Daoy (cell line): ENCODE data around the gene OTX1. TPM values are rescaled to one million over a fixed set of nuclear protein-coding genes. Genes with fewer than 3 reads are reported as not detected.

Experiments used
- DNase-seq: peaks from one replicate; pipeline ENCODE4 v3.0.0-alpha.2; 2015; ENCODE audit warnings: low read depth
- total RNA-seq: library from RNA; depleted of rRNA; stranded (reverse); fragments of >200 nt; shearing (Covaris generic); gene quantifications from 2 replicates; pipeline ENCODE4 v1.2.3, GENCODE V29; 2014

OTX1 gene
- total RNA-seq, 1 experiment from 2014 or later, result 0.17 TPM

GRCh38 chr2:63047321-63048279 is 3.0 kb upstream of the OTX1 start:
- peak; percentile 36 for DNase-seq

- peak; percentile 30 for DNase-seq
Observed at GRCh38 chr2:63048367-63049171, 2.1 kb upstream of the OTX1 start.

GRCh38 chr2:63049211-63049969 is 1.2 kb upstream of the OTX1 start:
- DNase-seq, result peak; percentile 24

GRCh38 chr2:63049970-63050333 is 678 bp upstream of the OTX1 start:
- no peak for DNase-seq

- no peak for DNase-seq
Observed at GRCh38 chr2:63051042-63051794, 588 bp downstream of the OTX1 start.

GRCh38 chr2:63051795-63052333 is 1.2 kb downstream of the OTX1 start:
- no peak for DNase-seq

GRCh38 chr2:63052411-63053080 is 1.9 kb downstream of the OTX1 start:
- no peak for DNase-seq

- DNase-seq, result no peak
Observed at GRCh38 chr2:63053081-63053888, 2.7 kb downstream of the OTX1 start.

GRCh38 chr2:63053889-63054602 is 3.4 kb downstream of the OTX1 start:
- DNase-seq, result no peak

- no peak for DNase-seq
Observed at GRCh38 chr2:63054841-63055225, 4.2 kb downstream of the OTX1 start.

- DNase-seq, result no peak
Observed at GRCh38 chr2:63055226-63056106, 4.8 kb downstream of the OTX1 start.

- DNase-seq, result no peak
Observed at GRCh38 chr2:63056107-63057050, 5.7 kb downstream of the OTX1 start.

GRCh38 chr2:63057249-63058143 is 6.9 kb downstream of the OTX1 start:
- no peak for DNase-seq

GRCh38 chr2:63058144-63058920 is 7.7 kb downstream of the OTX1 start:
- DNase-seq, result no peak
